Measurements from ENCODE around the gene GOLT1B. TPM values are rescaled to one million over a fixed set of nuclear protein-coding genes. Genes with fewer than 3 reads are reported as not detected.

Gene GOLT1B
- total and polyA plus RNA-seq, 2 donors: 24.0 to 25.0 TPM

DNA sequence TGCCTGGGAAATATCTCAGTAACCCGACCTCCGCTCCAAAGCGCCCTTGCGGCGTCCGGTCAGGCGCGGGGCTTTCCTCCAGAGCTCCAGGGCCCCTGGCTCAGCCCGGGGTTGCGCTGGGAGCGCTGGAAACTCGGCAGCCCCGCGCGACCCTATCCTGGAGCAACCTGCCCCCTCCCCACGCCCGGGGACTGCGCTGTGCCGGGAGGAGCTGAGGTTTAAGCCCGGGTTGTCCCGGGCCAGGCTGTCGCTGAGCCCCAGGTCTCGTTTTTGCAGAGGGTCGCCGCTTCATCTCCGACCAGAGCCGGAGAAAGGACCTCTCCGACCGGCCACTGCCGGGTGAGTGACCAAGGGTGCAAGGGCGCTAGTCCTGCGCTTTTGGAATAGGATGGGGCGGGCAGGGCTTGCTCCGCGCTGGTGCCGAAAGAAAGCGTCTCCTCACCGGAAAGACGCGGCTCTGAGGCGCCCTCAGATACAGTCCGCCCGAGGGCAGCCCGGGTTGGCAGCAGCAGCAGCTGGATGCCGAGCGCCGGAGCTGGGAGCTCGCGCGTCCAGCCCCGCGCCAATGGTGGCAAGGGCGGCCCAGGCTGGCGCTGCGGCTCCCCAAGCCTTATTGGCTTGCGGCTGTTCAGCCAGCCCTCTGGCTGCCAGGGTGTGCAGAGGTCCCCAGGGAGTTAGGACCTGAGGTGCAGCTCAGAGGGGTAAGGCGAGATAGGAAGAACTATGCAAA, 26.0 kb downstream of the GOLT1B start:
- peaks cover 0 to 5% of the 10 kb centered on the region in 2 donors for H3K4me1 ChIP-seq (ENCODE audit: control insufficient read depth in 2 of 2, insufficient read depth in 2 of 2, low read length in 2 of 2)
- H3K36me3 ChIP-seq (ENCODE audit: control insufficient read depth in 2 of 2, insufficient read depth in 2 of 2, low read length in 1 of 2): no peaks in the 10 kb centered on the region
- peak overlapping the region in 1 of 2 donors; percentile 29 for H3K27ac ChIP-seq (ENCODE audit: low read depth in 1 of 2, low read length in 1 of 2)
- H3K4me3 ChIP-seq (ENCODE audit: low read length in 2 of 2): peak overlapping the region; percentile 34 to 44
- H3K27me3 ChIP-seq (ENCODE audit: control insufficient read depth in 2 of 2, insufficient read depth in 1 of 2, low read length in 1 of 2): peaks cover 15 to 54% of the 10 kb centered on the region in 2 donors
- WGBS: 1% methylated on average over 57 of the region's 57 CpGs
- peak in 4 of 9 donors; percentile 14 to 53 (median 30) for DNase-seq (ENCODE audit: low read depth in 6 of 9, low spot score in 9 of 9)
- H3K9me3 ChIP-seq (ENCODE audit: control insufficient read depth in 2 of 2, insufficient read depth in 1 of 2, low read length in 1 of 2): no peaks in the 10 kb centered on the region

DNA sequence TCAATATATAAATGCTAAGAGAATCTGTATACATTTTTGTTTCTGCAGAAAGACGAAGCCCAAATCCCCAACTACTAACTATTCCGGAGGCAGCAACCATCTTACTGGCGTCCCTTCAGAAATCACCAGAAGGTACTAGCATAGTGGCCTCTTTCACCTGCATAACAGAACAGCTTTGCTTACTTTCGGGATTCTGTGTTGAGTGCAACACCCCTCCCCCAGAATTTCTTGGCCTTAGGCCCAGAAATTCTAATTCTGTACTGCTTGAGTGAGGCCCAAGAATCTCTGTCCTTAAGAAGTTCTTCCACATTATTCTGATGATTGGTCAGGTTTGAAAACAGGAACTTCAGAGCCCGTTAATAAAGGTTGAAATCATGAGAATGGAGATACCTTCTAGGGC, 27.4 kb downstream of the GOLT1B start:
- Histone ChIP-seq H3K4me1 (ENCODE audit: control insufficient read depth in 2 of 2, insufficient read depth in 2 of 2, low read length in 2 of 2) (peaks cover 0 to 5% of the 10 kb centered on the region in 2 donors), H3K36me3 (ENCODE audit: control insufficient read depth in 2 of 2, insufficient read depth in 2 of 2, low read length in 1 of 2) (no peaks in the 10 kb centered on the region), H3K9me3 (ENCODE audit: control insufficient read depth in 2 of 2, insufficient read depth in 1 of 2, low read length in 1 of 2) (no peaks in the 10 kb centered on the region), H3K27me3 (ENCODE audit: control insufficient read depth in 2 of 2, insufficient read depth in 1 of 2, low read length in 1 of 2) (peaks cover 15 to 57% of the 10 kb centered on the region in 2 donors), H3K27ac (ENCODE audit: low read depth in 1 of 2, low read length in 1 of 2) (peak overlapping the region in 1 of 2 donors; percentile 26), H3K4me3 (ENCODE audit: low read length in 2 of 2) (no peak overlapping the region)
- WGBS: 88% methylated on average over 5 of the region's 5 CpGs
- peak in 1 of 9 donors; percentile 5 for DNase-seq (ENCODE audit: low read depth in 6 of 9, low spot score in 9 of 9)

DNA sequence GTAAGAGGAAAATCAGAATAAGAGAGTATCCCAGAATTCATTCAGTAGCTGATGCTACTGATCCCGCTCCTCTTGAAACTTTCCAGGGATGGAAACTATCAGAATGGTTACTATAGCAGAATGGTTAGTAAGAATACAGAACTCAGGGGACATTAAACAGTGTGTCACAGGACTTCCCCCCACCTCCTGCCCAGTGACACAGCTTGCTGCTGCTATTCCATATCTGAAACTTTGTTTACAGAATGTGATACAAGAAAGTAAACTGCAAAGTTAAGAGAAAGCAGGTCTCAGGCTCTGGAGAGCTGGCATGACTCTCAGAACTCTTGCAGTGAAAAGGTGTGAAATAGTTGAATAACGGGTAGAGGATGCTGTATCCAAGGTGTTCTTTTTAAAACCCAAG, 27.9 kb downstream of the GOLT1B start:
- DNase-seq (ENCODE audit: low read depth in 6 of 9, low spot score in 9 of 9): no peak
- H3K27ac ChIP-seq (ENCODE audit: low read depth in 1 of 2, low read length in 1 of 2): no peak overlapping the region
- 93% methylated on average over 2 of the region's 2 CpGs for WGBS
- peaks cover 0 to 5% of the 10 kb centered on the region in 2 donors for H3K4me1 ChIP-seq (ENCODE audit: control insufficient read depth in 2 of 2, insufficient read depth in 2 of 2, low read length in 2 of 2)
- H3K4me3 ChIP-seq (ENCODE audit: low read length in 2 of 2): no peak overlapping the region
- H3K36me3 ChIP-seq (ENCODE audit: control insufficient read depth in 2 of 2, insufficient read depth in 2 of 2, low read length in 1 of 2): no peaks in the 10 kb centered on the region
- H3K9me3 ChIP-seq (ENCODE audit: control insufficient read depth in 2 of 2, insufficient read depth in 1 of 2, low read length in 1 of 2): no peaks in the 10 kb centered on the region
- H3K27me3 ChIP-seq (ENCODE audit: control insufficient read depth in 2 of 2, insufficient read depth in 1 of 2, low read length in 1 of 2): peaks cover 15 to 57% of the 10 kb centered on the region in 2 donors

DNA sequence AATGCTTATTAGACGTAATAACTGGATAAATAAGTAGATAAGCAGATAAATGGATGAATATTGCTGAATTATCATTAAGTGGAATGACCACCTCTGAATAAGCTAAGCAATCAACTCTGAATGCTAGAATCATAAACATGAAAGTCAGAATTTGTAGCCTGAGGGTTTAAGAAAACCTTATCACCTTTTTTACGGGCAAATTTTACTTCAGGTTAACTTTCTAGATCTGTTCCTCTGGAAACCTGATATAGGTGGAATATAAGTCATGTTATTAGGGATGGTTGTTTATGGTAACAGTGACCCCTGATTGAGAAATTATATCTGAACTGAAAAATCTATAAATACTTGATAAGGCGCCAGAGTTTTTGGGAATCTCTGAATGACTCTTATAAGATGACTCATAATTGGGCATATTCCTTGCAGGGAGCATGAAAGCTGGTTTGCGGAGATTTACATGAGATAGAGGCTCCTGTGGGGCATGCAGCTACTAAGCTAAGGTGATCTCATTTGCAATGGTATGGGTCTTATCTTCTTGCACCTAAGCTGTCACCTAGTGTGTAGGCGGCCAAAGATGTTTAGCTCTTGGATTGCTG, 36.6 kb downstream of the GOLT1B start:
- Histone ChIP-seq H3K27me3 (ENCODE audit: control insufficient read depth in 2 of 2, insufficient read depth in 1 of 2, low read length in 1 of 2) (peaks cover 0 to 3% of the 10 kb centered on the region in 2 donors), H3K4me3 (ENCODE audit: low read length in 2 of 2) (no peak overlapping the region), H3K4me1 (ENCODE audit: control insufficient read depth in 2 of 2, insufficient read depth in 2 of 2, low read length in 2 of 2) (no peaks in the 10 kb centered on the region), H3K36me3 (ENCODE audit: control insufficient read depth in 2 of 2, insufficient read depth in 2 of 2, low read length in 1 of 2) (no peaks in the 10 kb centered on the region), H3K27ac (ENCODE audit: low read depth in 1 of 2, low read length in 1 of 2) (no peak overlapping the region), H3K9me3 (ENCODE audit: control insufficient read depth in 2 of 2, insufficient read depth in 1 of 2, low read length in 1 of 2) (no peaks in the 10 kb centered on the region)
- DNase-seq (ENCODE audit: low read depth in 6 of 9, low spot score in 9 of 9): no peak
- whole genome bisulfite sequencing: 95% methylated on average over 5 of the region's 5 CpGs

DNA sequence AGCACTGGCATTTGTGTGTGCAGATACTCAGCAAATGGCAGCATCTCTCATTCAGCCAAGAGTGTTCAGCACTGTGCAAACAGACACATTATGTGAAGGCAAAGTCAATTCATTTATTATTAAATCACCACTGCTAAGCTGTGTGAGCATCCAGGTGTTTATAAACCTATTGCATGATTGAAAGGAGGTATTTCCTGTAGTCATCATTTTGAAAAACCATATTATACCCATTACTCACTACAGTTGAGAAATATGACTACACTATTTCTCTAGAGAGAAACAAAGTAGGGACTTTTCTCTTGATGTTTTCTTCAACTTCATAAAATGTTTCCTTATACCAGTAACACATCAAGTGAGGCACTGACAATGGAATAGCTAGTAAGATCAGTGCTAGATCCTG, 38.2 kb downstream of the GOLT1B start:
- Histone ChIP-seq H3K27ac (ENCODE audit: low read depth in 1 of 2, low read length in 1 of 2) (no peak overlapping the region), H3K9me3 (ENCODE audit: control insufficient read depth in 2 of 2, insufficient read depth in 1 of 2, low read length in 1 of 2) (no peaks in the 10 kb centered on the region), H3K4me1 (ENCODE audit: control insufficient read depth in 2 of 2, insufficient read depth in 2 of 2, low read length in 2 of 2) (no peaks in the 10 kb centered on the region), H3K36me3 (ENCODE audit: control insufficient read depth in 2 of 2, insufficient read depth in 2 of 2, low read length in 1 of 2) (no peaks in the 10 kb centered on the region), H3K4me3 (ENCODE audit: low read length in 2 of 2) (no peak overlapping the region), H3K27me3 (ENCODE audit: control insufficient read depth in 2 of 2, insufficient read depth in 1 of 2, low read length in 1 of 2) (no peaks in the 10 kb centered on the region)
- DNase-seq (ENCODE audit: low read depth in 6 of 9, low spot score in 9 of 9): no peak

DNA sequence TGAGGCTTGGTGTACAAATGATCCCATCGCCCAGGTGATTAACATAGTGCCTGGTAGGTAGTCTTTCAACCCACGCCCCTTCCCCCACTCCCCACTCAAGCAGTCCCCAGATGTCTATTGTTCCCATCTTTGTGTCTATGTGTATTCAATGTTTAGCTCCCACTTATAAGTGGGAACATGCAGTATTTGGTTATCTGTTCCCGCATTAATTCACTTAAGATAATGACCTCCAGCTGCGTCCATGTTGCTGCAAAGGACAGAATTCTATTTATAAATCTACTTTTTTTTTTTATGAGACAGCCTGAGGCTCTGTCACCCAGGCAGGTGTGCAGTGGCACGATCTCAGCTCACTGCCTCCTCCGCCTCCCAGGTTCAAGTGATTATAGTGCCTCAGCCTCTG, 40.2 kb downstream of the GOLT1B start:
- 94% methylated on average over 6 of the region's 6 CpGs for WGBS
- DNase-seq (ENCODE audit: low read depth in 6 of 9, low spot score in 9 of 9): no peak
- no peaks in the 10 kb centered on the region for H3K27me3 ChIP-seq (ENCODE audit: control insufficient read depth in 2 of 2, insufficient read depth in 1 of 2, low read length in 1 of 2)
- no peaks in the 10 kb centered on the region for H3K36me3 ChIP-seq (ENCODE audit: control insufficient read depth in 2 of 2, insufficient read depth in 2 of 2, low read length in 1 of 2)
- H3K9me3 ChIP-seq (ENCODE audit: control insufficient read depth in 2 of 2, insufficient read depth in 1 of 2, low read length in 1 of 2): no peaks in the 10 kb centered on the region
- H3K4me3 ChIP-seq (ENCODE audit: low read length in 2 of 2): no peak overlapping the region
- H3K27ac ChIP-seq (ENCODE audit: low read depth in 1 of 2, low read length in 1 of 2): no peak overlapping the region
- no peaks in the 10 kb centered on the region for H3K4me1 ChIP-seq (ENCODE audit: control insufficient read depth in 2 of 2, insufficient read depth in 2 of 2, low read length in 2 of 2)

DNA sequence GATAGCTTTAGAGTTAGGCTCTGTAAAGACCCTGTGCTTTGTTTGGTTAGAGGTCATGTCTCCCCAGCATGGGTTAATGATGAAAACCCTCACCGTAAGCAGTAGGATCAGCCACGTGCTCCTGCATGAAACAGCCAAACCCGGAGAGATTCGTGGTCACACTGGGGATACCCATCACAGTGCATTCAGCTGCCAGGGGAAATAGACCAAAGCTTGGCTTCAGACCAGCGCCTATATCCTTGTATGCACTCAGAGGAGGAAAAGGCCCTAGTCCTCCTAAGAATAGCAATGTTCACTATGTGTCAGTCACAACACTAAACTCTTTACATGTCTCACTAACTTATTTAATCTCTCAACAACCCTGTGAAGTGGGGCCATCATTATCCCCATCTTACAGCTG, 40.8 kb downstream of the GOLT1B start:
- Histone ChIP-seq H3K36me3 (ENCODE audit: control insufficient read depth in 2 of 2, insufficient read depth in 2 of 2, low read length in 1 of 2) (no peaks in the 10 kb centered on the region), H3K27ac (ENCODE audit: low read depth in 1 of 2, low read length in 1 of 2) (no peak overlapping the region), H3K9me3 (ENCODE audit: control insufficient read depth in 2 of 2, insufficient read depth in 1 of 2, low read length in 1 of 2) (no peaks in the 10 kb centered on the region), H3K27me3 (ENCODE audit: control insufficient read depth in 2 of 2, insufficient read depth in 1 of 2, low read length in 1 of 2) (no peaks in the 10 kb centered on the region), H3K4me1 (ENCODE audit: control insufficient read depth in 2 of 2, insufficient read depth in 2 of 2, low read length in 2 of 2) (no peaks in the 10 kb centered on the region), H3K4me3 (ENCODE audit: low read length in 2 of 2) (no peak overlapping the region)
- DNase-seq (ENCODE audit: low read depth in 6 of 9, low spot score in 9 of 9): no peak
- WGBS: 33% methylated on average over 5 of the region's 5 CpGs

DNA sequence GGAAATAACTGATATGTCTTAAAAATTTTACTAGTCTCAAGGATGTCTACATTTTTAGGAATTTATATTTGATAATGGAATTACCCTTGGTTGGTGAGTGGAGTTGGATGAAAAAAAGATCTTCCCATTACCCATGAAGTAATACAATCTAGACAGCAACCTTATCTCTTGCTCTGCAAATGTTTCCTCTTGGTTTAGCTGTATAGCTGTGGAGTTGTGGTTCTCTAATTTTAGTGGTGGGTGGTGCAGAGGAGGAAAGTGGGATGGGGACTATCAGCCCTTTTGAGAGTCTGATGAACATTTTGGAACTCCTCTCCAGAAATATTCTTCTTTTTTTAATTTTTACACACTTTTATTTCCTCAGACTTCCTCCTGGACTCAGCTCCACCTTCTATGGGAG, 41.6 kb downstream of the GOLT1B start:
- no peaks in the 10 kb centered on the region for H3K4me1 ChIP-seq (ENCODE audit: control insufficient read depth in 2 of 2, insufficient read depth in 2 of 2, low read length in 2 of 2)
- H3K27ac ChIP-seq (ENCODE audit: low read depth in 1 of 2, low read length in 1 of 2): no peak overlapping the region
- no peaks in the 10 kb centered on the region for H3K27me3 ChIP-seq (ENCODE audit: control insufficient read depth in 2 of 2, insufficient read depth in 1 of 2, low read length in 1 of 2)
- no peak for DNase-seq (ENCODE audit: low read depth in 6 of 9, low spot score in 9 of 9)
- no peaks in the 10 kb centered on the region for H3K36me3 ChIP-seq (ENCODE audit: control insufficient read depth in 2 of 2, insufficient read depth in 2 of 2, low read length in 1 of 2)
- H3K9me3 ChIP-seq (ENCODE audit: control insufficient read depth in 2 of 2, insufficient read depth in 1 of 2, low read length in 1 of 2): no peaks in the 10 kb centered on the region
- H3K4me3 ChIP-seq (ENCODE audit: low read length in 2 of 2): no peak overlapping the region

DNA sequence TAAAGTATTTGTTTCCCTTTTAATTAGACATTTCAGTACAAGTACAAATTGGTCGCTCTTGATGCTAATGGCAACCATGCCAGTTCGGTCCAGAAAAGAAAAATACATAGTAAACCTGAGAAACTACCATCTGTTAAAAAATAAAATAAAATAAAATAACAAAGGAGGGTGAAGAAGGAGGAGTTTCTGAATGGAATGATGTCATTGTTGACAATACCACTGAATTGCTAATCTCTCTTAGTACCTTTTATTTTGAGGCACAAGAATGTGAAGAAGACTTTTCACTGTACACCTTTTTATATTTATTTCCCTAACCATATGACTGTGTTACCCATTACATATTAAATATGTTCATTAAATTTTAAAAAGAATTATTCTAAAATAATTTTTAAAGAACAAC, 44.0 kb downstream of the GOLT1B start:
- DNase-seq (ENCODE audit: low read depth in 6 of 9, low spot score in 9 of 9): no peak
- Histone ChIP-seq H3K36me3 (ENCODE audit: control insufficient read depth in 2 of 2, insufficient read depth in 2 of 2, low read length in 1 of 2) (no peaks in the 10 kb centered on the region), H3K27me3 (ENCODE audit: control insufficient read depth in 2 of 2, insufficient read depth in 1 of 2, low read length in 1 of 2) (no peaks in the 10 kb centered on the region), H3K4me3 (ENCODE audit: low read length in 2 of 2) (no peak overlapping the region), H3K27ac (ENCODE audit: low read depth in 1 of 2, low read length in 1 of 2) (no peak overlapping the region), H3K9me3 (ENCODE audit: control insufficient read depth in 2 of 2, insufficient read depth in 1 of 2, low read length in 1 of 2) (no peaks in the 10 kb centered on the region), H3K4me1 (ENCODE audit: control insufficient read depth in 2 of 2, insufficient read depth in 2 of 2, low read length in 2 of 2) (no peaks in the 10 kb centered on the region)
- WGBS: 94% methylated on average over 2 of the region's 2 CpGs

All from thymus (tissue), 11 donors.